OCI-LY7 (cell line): ENCODE results near the gene ZMYND11. TPM values are rescaled to one million over a fixed set of nuclear protein-coding genes. Genes with fewer than 3 reads are reported as not detected.

Experiments used
- BruUV-seq: library from RNA; stranded (reverse); fragments of 400-500 nt; replicated peaks from 2 replicates; lab custom pipeline; 2021; lab: Mats Ljungman, UMichigan
- CTCF ChIA-PET: fragments of 300-600 bp; sonication (Branson Sonifier 250); formaldehyde crosslinking; loops from one replicate; lab custom pipeline; 2022; ENCODE audit warnings: antibody characterized with exemption; ENCODE audit not compliant: unreplicated experiment; lab: Charles Lee
- POLR2A ChIA-PET: fragments of 300-600 bp; sonication (Branson Sonifier 250); formaldehyde crosslinking; loops from one replicate; lab custom pipeline; 2022; ENCODE audit warnings: antibody characterized with exemption; lab: Charles Lee
- DNase-seq: peaks from one replicate; pipeline ENCODE4 v3.0.0-alpha.2; 2015; ENCODE audit warnings: low spot score
- H2AFZ ChIP-seq: fragments of 200-600 bp; sonication (generic), shearing (Covaris generic); 2 replicates; pipeline ENCODE4 v1.6.1; 2014; ENCODE audit warnings: mild to moderate bottlenecking, antibody characterized with exemption, low read length, moderate library complexity
- H3K27ac ChIP-seq: fragments of 200-600 bp; sonication (generic); 2 replicates; pipeline ENCODE4 v1.5.1; 2014; ENCODE audit warnings: mixed run types, low read depth, mild to moderate bottlenecking, moderate library complexity, low read length, inconsistent platforms; ENCODE audit not compliant: poor library complexity, severe bottlenecking
- H3K36me3 ChIP-seq: fragments of 200-600 bp; sonication (generic); 2 replicates; pipeline ENCODE4 v1.6.1; 2014; ENCODE audit warnings: mild to moderate bottlenecking, antibody characterized with exemption, low read length, moderate library complexity, mixed read lengths; ENCODE audit not compliant: insufficient read depth
- H3K4me1 ChIP-seq: fragments of 200-600 bp; sonication (generic); 2 replicates; pipeline ENCODE4 v1.5.1; 2014; ENCODE audit warnings: mild to moderate bottlenecking, low read length; ENCODE audit not compliant: insufficient read depth, poor library complexity, severe bottlenecking
- H3K4me2 ChIP-seq: fragments of 200-600 bp; sonication (generic); 2 replicates; pipeline ENCODE4 v1.6.1; 2014; ENCODE audit warnings: mild to moderate bottlenecking, low read length
- H3K4me3 ChIP-seq: fragments of 200-600 bp; sonication (generic); 2 replicates; pipeline ENCODE4 v1.5.1; 2014; ENCODE audit warnings: mild to moderate bottlenecking, low read depth, low read length; ENCODE audit not compliant: poor library complexity, severe bottlenecking
- H3K79me2 ChIP-seq: fragments of 200-600 bp; sonication (generic); 2 replicates; pipeline ENCODE4 v1.6.1; 2016; ENCODE audit warnings: low read depth, mild to moderate bottlenecking, low read length, moderate library complexity, mixed read lengths; ENCODE audit not compliant: insufficient read depth
- H3K9me2 ChIP-seq: fragments of 200-600 bp; sonication (generic); 2 replicates; pipeline ENCODE4 v1.6.1; 2016; ENCODE audit warnings: mild to moderate bottlenecking, low read length, mixed read lengths; ENCODE audit not compliant: insufficient read depth
- H3K9me3 ChIP-seq: fragments of 200-600 bp; sonication (generic); 2 replicates; pipeline ENCODE4 v1.6.1; 2014; ENCODE audit warnings: mild to moderate bottlenecking, mixed run types, low read length, mixed read lengths
- H4K20me1 ChIP-seq: fragments of 200-600 bp; sonication (generic); 2 replicates; pipeline ENCODE4 v1.6.1; 2014; ENCODE audit warnings: mild to moderate bottlenecking, antibody characterized with exemption, low read length, moderate library complexity, mixed read lengths; ENCODE audit not compliant: insufficient read depth
- EZH2phosphoT487 ChIP-seq: fragments of 200-600 bp; sonication (generic); IDR thresholded peaks from 2 replicates; pipeline ENCODE4 v1.6.1; 2018; ENCODE audit warnings: low read depth, borderline replicate concordance, mild to moderate bottlenecking, mixed run types, antibody characterized with exemption, low read length, moderate library complexity, mixed read lengths
- intact Hi-C: fragments of 100-400 bp; cut with micrococcal nuclease; formaldehyde crosslinking; loops from one replicate; pipeline ENCODE4 v1.10.0; 2022; ENCODE audit not compliant: unreplicated experiment
- total RNA-seq, 2 experiments: library from RNA; depleted of rRNA in 1 of 2; stranded (reverse); fragments of >200 nt in 1 of 2; shearing (Covaris generic) in 1 of 2; gene quantifications; 2 replicates each; pipeline ENCODE4 v1.2.3, GENCODE V29; 2014 to 2022
- TF ChIP-seq, protein P1 (sequence below): fragments of 200-600 bp; sonication (generic); conservative IDR thresholded peaks from 2 replicates; pipeline ENCODE4 v1.5.1; 2014; ENCODE audit warnings: mild to moderate bottlenecking, antibody characterized with exemption, low read length, moderate library complexity, mixed read lengths

ZMYND11 gene
- total RNA-seq, 2 experiments from 2014 or later, result 4.0 to 5.5 TPM

GRCh38 chr10:232061-232460 is 96.8 kb downstream of the ZMYND11 start:
- no peaks in the 10 kb centered on the region for H3K4me1 ChIP-seq
- H3K9me2 ChIP-seq, result no peaks in the 10 kb centered on the region
- CTCF ChIA-PET, result no interaction called here
- H4K20me1 ChIP-seq, result no peaks in the 10 kb centered on the region
- no peaks in the 10 kb centered on the region for H3K36me3 ChIP-seq
- no peaks in the 10 kb centered on the region for H3K79me2 ChIP-seq
- no peaks in the 10 kb centered on the region for H3K9me3 ChIP-seq
- no peak overlapping the region for H2AFZ ChIP-seq
- no peak for DNase-seq
- H3K4me2 ChIP-seq, result no peak overlapping the region
- no TSS peak for BruUV-seq
- no peak overlapping the region for H3K27ac ChIP-seq
- no peak for TF ChIP-seq EZH2phosphoT487
- TF ChIP-seq, protein P1, sequence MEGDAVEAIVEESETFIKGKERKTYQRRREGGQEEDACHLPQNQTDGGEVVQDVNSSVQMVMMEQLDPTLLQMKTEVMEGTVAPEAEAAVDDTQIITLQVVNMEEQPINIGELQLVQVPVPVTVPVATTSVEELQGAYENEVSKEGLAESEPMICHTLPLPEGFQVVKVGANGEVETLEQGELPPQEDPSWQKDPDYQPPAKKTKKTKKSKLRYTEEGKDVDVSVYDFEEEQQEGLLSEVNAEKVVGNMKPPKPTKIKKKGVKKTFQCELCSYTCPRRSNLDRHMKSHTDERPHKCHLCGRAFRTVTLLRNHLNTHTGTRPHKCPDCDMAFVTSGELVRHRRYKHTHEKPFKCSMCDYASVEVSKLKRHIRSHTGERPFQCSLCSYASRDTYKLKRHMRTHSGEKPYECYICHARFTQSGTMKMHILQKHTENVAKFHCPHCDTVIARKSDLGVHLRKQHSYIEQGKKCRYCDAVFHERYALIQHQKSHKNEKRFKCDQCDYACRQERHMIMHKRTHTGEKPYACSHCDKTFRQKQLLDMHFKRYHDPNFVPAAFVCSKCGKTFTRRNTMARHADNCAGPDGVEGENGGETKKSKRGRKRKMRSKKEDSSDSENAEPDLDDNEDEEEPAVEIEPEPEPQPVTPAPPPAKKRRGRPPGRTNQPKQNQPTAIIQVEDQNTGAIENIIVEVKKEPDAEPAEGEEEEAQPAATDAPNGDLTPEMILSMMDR, result no peak
- POLR2A ChIA-PET, result interaction anchor here (0.6 to 1.5 kb wide), 4 partner anchors 11 to 207 kb away, joined by 3 read pairs; no protein-coding TSS in a partner anchor
- H3K4me3 ChIP-seq, result no peak overlapping the region
- intact Hi-C loops, result no loop called here

DNA sequence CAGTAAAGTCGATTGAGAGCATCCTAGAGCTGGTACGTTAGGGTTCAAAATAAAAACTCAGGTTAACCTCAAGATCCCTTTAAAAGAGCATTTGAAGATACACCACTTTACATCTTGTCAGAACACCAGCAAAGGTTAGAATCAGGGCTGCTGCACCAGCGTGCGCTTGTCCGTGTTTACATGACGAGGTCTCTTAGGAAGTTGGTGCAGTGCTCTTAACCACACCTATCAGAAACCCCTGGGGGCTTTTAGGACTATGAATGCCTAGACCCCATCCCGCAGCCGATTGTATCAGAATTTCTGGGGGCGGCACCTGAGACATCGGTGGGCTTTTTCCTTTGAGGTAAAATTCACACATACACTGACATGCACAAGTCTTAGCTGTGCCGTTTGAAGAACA is 97.6 kb downstream of the ZMYND11 start:
- DNase-seq, result no peak
- ChIA-PET POLR2A (interaction anchor here (1.5 kb wide), 1 partner anchor 38 kb away, joined by 3 read pairs; no protein-coding TSS in a partner anchor), CTCF (no interaction called here)
- no peak overlapping the region for H3K4me2 ChIP-seq
- H3K4me3 ChIP-seq, result no peak overlapping the region
- no peak overlapping the region for H3K27ac ChIP-seq
- TF ChIP-seq, protein P1, result no peak
- TF ChIP-seq EZH2phosphoT487, result no peak
- H3K36me3 ChIP-seq, result no peaks in the 10 kb centered on the region
- H3K9me2 ChIP-seq, result no peaks in the 10 kb centered on the region
- H3K79me2 ChIP-seq, result no peaks in the 10 kb centered on the region
- H3K4me1 ChIP-seq, result peaks cover 5% of the 10 kb centered on the region
- no TSS peak for BruUV-seq
- intact Hi-C loops, result no loop called here
- H3K9me3 ChIP-seq, result no peaks in the 10 kb centered on the region
- H4K20me1 ChIP-seq, result no peaks in the 10 kb centered on the region
- H2AFZ ChIP-seq, result no peak overlapping the region

DNA sequence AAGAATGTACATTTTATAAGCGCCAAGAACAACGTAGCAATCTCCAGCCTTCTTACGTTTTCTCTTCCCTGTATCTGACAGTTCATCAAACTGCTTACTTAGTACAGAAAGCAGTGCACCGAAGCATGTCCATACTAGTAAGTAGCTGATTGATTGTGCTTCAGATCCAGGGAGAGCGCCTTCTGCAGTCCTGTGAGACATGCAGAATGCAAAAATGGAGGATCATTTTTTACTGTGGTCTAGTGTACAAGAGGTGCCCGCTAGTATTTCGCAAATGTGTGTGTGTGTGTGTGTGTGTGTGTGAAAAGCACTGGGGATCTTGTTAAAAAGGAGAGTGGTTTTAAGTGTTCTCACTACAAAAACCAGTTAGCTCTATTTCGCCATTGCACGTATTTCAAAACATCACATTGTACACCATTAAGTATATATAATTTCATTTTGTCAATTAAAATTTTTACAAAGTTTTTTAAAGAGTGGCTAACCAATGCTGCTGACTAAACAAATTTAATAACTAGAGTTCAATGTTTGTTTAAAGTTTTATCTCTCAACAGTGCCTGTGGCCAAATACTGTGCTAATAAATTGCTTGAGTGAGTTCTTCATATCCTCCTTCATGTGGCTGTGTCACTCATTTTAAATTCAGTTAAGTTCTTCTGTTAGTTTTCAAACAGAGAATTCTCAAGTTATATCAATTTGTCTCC is 99.6 kb downstream of the ZMYND11 start:
- Histone ChIP-seq H4K20me1 (no peaks in the 10 kb centered on the region), H3K4me1 (peaks cover 5% of the 10 kb centered on the region), H3K4me2 (no peak overlapping the region), H3K36me3 (no peaks in the 10 kb centered on the region), H3K9me3 (no peaks in the 10 kb centered on the region), H3K79me2 (no peaks in the 10 kb centered on the region), H3K4me3 (no peak overlapping the region), H3K27ac (no peak overlapping the region), H3K9me2 (no peaks in the 10 kb centered on the region), H2AFZ (no peak overlapping the region)
- no TSS peak for BruUV-seq
- intact Hi-C loops, result no loop called here
- ChIA-PET CTCF (no interaction called here), POLR2A (interaction anchor here (0.6 kb wide), 1 partner anchor 176 kb away, joined by 3 read pairs; no protein-coding TSS in a partner anchor)
- TF ChIP-seq, protein P1, result no peak
- no peak for TF ChIP-seq EZH2phosphoT487
- no peak for DNase-seq
